ELF-1 (cell line): ENCODE results near the gene EPS8.

Experiments used
- DNase-seq: peaks from one replicate; pipeline ENCODE4 v3.0.0-alpha.2; 2016; ENCODE audit warnings: low read depth, low spot score

Gene EPS8

GRCh38 chr12:15789220-15790171, at the start of gene EPS8:
Gene EPS8, minus strand, starts transcription at chr12:15789388. Its CDS starts 106,437 bp downstream, at chr12:15682951.
- peak; percentile 94 for DNase-seq

- no peak for DNase-seq
These were observed 48.1 kb upstream of the EPS8 start for GRCh38 chr12:15837141-15837790.

GRCh38 chr12:15834575-15834974, 45.4 kb upstream of the EPS8 start:
- no peak for DNase-seq

- no peak for DNase-seq
These were observed 42.3 kb upstream of the EPS8 start for GRCh38 chr12:15831315-15831978.

GRCh38 chr12:15830538-15830937, 41.4 kb upstream of the EPS8 start:
- DNase-seq = no peak

GRCh38 chr12:15829949-15830348, 40.8 kb upstream of the EPS8 start:
- no peak for DNase-seq

- DNase-seq = no peak
These were observed 40.1 kb upstream of the EPS8 start for GRCh38 chr12:15829255-15829654.

- no peak for DNase-seq
These were observed 37.9 kb upstream of the EPS8 start for GRCh38 chr12:15827136-15827535.

GRCh38 chr12:15824516-15824915, 35.3 kb upstream of the EPS8 start:
- DNase-seq = no peak

- DNase-seq = no peak
These were observed 34.4 kb upstream of the EPS8 start for GRCh38 chr12:15823360-15824128.

GRCh38 chr12:15819644-15820437, 30.7 kb upstream of the EPS8 start:
- no peak for DNase-seq

- no peak for DNase-seq
These were observed 29.2 kb upstream of the EPS8 start for GRCh38 chr12:15818418-15818817.

GRCh38 chr12:15815730-15816129, 26.5 kb upstream of the EPS8 start:
- no peak for DNase-seq

GRCh38 chr12:15811214-15812127, 22.3 kb upstream of the EPS8 start:
- no peak for DNase-seq

- no peak for DNase-seq
These were observed 19.5 kb upstream of the EPS8 start for GRCh38 chr12:15808652-15809051.

GRCh38 chr12:15808250-15808649, 19.1 kb upstream of the EPS8 start:
- no peak for DNase-seq

GRCh38 chr12:15806826-15807225, 17.6 kb upstream of the EPS8 start:
- DNase-seq = no peak

- peak; percentile 15 for DNase-seq
These were observed 12.9 kb upstream of the EPS8 start for GRCh38 chr12:15801770-15802744.
